GM12865 (cell line): Measurements from ENCODE around the gene CNOT3.

Source experiments
- DNase-seq: peaks from one replicate; pipeline ENCODE4 v3.0.0; 2010; ENCODE audit warnings: low read depth
- H3K4me3 ChIP-seq: 2 replicates; pipeline ENCODE4 v1.5.1; 2011; ENCODE audit warnings: mild to moderate bottlenecking, low read depth, low read length, control low read depth
- TF ChIP-seq, protein P1 (sequence below): IDR thresholded peaks from 2 replicates; pipeline ENCODE4 v1.5.1; 2011; ENCODE audit warnings: low read length, control low read depth, low read depth, inconsistent platforms; ENCODE audit not compliant: insufficient read depth; ENCODE audit errors: missing control alignments

CNOT3 gene

GRCh38 chr19:54197121-54197520, 59.6 kb downstream of the CNOT3 start:
- TF ChIP-seq, protein P1, sequence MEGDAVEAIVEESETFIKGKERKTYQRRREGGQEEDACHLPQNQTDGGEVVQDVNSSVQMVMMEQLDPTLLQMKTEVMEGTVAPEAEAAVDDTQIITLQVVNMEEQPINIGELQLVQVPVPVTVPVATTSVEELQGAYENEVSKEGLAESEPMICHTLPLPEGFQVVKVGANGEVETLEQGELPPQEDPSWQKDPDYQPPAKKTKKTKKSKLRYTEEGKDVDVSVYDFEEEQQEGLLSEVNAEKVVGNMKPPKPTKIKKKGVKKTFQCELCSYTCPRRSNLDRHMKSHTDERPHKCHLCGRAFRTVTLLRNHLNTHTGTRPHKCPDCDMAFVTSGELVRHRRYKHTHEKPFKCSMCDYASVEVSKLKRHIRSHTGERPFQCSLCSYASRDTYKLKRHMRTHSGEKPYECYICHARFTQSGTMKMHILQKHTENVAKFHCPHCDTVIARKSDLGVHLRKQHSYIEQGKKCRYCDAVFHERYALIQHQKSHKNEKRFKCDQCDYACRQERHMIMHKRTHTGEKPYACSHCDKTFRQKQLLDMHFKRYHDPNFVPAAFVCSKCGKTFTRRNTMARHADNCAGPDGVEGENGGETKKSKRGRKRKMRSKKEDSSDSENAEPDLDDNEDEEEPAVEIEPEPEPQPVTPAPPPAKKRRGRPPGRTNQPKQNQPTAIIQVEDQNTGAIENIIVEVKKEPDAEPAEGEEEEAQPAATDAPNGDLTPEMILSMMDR, result no peak
- no peak overlapping the region for H3K4me3 ChIP-seq
- no peak for DNase-seq

- no peak overlapping the region for H3K4me3 ChIP-seq
- TF ChIP-seq, protein P1, result no peak
- no peak for DNase-seq
Observed at GRCh38 chr19:54199401-54199800, 61.8 kb downstream of the CNOT3 start.

DNA sequence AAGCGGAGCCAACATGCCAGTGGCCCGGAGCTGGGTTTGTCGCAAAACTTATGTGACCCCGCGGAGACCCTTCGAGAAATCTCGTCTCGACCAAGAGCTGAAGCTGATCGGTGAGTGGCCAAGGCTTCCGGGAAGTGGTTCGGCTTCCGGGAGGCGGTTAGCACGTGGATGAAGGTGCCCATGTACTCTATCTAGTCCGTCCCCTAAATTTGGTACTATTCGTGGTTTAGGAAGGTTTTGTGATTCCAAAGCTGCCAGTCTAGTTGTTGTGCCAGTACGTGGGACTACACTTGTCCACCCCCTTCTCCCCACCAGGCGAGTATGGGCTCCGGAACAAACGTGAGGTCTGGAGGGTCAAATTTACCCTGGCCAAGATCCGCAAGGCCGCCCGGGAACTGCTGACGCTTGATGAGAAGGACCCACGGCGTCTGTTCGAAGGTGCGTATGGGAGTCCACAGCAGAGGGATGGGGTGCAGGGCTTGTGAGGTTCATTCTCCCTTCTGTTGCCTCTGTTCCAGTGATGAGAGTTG, 63.7 kb downstream of the CNOT3 start:
- DNase-seq, result no peak
- peak overlapping the region; percentile 80 for H3K4me3 ChIP-seq

DNA sequence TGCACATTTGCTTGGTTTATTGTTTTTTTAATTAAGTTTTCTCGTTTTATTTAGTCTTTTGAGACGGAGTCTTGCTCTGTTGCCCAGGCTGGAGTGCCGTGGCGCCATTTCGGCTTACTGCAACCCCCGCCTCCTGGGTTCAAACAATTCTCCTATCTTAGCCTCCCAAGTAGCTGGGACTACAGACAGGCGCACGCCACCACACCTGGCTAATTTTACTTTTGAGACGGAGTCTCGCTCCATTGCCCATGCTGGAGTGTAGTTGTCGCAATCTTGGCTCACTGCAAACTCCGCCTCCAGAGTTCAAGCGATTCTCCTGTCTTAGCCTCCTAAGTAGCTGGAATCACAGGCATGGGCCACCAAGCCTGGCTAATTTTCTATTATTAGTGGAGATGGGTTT, 64.4 kb downstream of the CNOT3 start:
- TF ChIP-seq, protein P1, result no peak
- H3K4me3 ChIP-seq, result peak overlapping the region; percentile 80
- DNase-seq, result peak; percentile 61

More for the DNA sequence above, 63.7 kb downstream of the CNOT3 start:
- TF ChIP-seq, protein P1, result no peak

DNA sequence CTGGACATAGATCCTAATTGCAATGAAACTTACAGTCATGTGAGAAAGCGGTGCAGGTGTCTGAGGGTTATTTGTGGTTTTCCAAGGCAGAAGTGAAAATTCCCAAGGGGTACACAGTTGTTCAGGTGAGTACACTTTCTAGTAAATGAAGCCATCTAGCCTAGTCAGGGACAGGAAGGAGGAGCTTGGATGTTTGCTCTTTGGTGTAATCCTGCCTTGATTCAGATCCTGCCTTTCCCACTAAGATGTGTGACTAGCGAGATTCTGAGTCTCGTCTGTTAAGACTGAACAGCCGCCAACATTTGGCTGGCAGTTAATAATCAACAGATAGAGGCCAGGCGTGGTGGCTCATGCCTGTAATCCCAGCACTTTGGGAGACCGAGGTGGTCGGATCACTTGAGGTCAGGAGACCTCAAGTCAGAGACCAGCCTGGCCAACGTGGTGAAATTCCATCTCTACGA, 65.6 kb downstream of the CNOT3 start:
- DNase-seq, result no peak
- H3K4me3 ChIP-seq, result peak overlapping the region; percentile 80
- TF ChIP-seq, protein P1, result no peak

DNA sequence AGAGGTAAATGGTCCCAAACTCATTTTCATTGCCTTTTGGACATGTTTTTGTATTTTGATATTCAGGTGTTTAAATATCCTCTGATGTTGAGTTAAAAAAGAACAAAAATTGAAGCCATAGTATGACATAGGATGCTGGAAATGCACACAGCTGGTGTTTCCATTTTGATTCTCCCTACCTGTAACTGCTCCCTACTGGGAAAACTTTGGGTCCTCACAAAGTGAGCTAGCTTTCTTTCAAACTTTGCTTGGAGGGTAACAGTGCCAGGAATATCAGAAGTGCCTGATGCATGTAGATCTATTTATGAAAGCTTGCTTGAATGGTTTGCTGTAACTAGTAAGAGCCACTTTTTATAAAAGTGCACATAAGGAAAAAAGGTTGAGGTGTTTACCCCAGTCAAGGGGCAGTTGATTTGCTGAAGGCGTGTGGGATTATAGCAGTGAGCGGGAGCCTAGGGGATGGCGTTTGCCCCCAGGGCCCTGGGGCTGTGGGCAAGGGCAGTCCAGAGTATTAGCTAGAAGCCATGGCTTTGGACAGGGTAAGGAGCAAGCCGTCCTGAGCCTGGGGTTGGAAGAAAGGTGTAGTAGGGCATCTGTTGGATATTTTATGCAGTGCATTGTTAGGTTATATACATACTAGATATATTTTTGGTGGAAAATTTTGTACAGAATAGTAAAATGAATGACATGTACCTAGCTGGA, 67.4 kb downstream of the CNOT3 start:
- TF ChIP-seq, protein P1, result no peak
- DNase-seq, result peak; percentile 17
- peak overlapping the region; percentile 80 for H3K4me3 ChIP-seq
